ENCODE measurements around the gene FBXL4.

FBXL4 gene

DNA sequence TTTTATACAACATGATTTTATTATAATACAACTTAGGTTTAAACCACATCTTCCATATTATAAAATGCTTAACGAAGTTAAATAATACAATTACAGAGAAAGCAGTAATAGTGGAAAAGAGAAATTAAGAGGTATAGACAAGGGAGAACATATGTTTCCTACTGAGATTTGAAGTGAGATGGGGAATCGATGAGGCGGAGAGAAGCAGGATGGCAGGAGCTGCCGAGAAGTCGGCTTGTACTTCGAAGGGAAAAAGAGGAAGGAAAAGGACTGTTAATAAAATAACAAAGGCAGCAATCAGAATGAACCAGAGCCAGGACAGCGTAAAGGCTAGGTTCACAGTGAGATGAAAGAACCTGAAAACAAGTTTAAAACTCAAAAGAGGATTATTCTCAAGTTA is 15.4 kb downstream of the FBXL4 start:
- Histone ChIP-seq H4K8ac (ENCODE audit: low read depth, low read length) (no peak overlapping the region), H3K79me1 (ENCODE audit: low read depth, low read length) (no peaks in the 10 kb centered on the region), H3K36me3 (replicated peaks in 1 of 2; ENCODE audit: control insufficient read depth in 2 of 2, insufficient read depth in 2 of 2, low read length in 2 of 2) (peaks cover 0 to 8% of the 10 kb centered on the region in 2 donors), H3K27me3 (ENCODE audit: control insufficient read depth in 3 of 3, insufficient read depth in 3 of 3, low read depth in 1 of 3, low read length in 3 of 3) (no peaks in the 10 kb centered on the region), H3K4ac (ENCODE audit: low read length) (no peak overlapping the region), H3K4me1 (ENCODE audit: control insufficient read depth in 2 of 2, insufficient read depth in 1 of 2, low read depth in 1 of 2, low read length in 2 of 2) (peaks cover 0 to 1% of the 10 kb centered on the region in 2 donors), H2AK5ac (ENCODE audit: low read depth, low read length) (no peak overlapping the region), H2BK120ac (ENCODE audit: low read depth, low read length) (no peak overlapping the region), H3K4me3 (ENCODE audit: low read length in 2 of 2) (no peak overlapping the region), H3K9ac (ENCODE audit: low read depth, low read length, poor library complexity) (no peak overlapping the region), H3K9me3 (replicated peaks in 1 of 2; ENCODE audit: control insufficient read depth in 2 of 2, insufficient read depth in 1 of 2, low read depth in 1 of 2, low read length in 2 of 2) (peaks cover 4 to 7% of the 10 kb centered on the region in 2 donors), H4K91ac (ENCODE audit: low read depth, low read length, poor library complexity) (no peak overlapping the region), H3K27ac (replicated peaks; ENCODE audit: low read length) (no peak overlapping the region), H2BK12ac (ENCODE audit: low read length) (no peak overlapping the region), H3K14ac (ENCODE audit: low read length) (no peak overlapping the region), H3K18ac (ENCODE audit: low read length) (no peak overlapping the region), H2BK5ac (ENCODE audit: low read length) (no peak overlapping the region), H2AFZ (ENCODE audit: low read length) (no peak overlapping the region), H3K4me2 (ENCODE audit: insufficient read depth, low read length, poor library complexity, severe bottlenecking) (no peak overlapping the region), H2BK15ac (ENCODE audit: low read length) (no peak overlapping the region), H3K23ac (ENCODE audit: low read depth, low read length, poor library complexity) (no peak overlapping the region)
- 100% methylated on average over 2 of the region's 7 CpGs; no CpG with 5 or more reads in 1 of the 2 donors for WGBS, 2 donors (ENCODE audit: extremely low coverage in 2 of 2, insufficient read length in 2 of 2, insufficient replicate concordance in 1 of 2)
- no peak for DNase-seq (ENCODE audit: low spot score)

GRCh38 chr6:98931696-98932095 is 16.1 kb downstream of the FBXL4 start:
- H3K4ac ChIP-seq (ENCODE audit: low read length): no peak overlapping the region
- no peak overlapping the region for H3K27ac ChIP-seq (replicated peaks; ENCODE audit: low read length)
- H3K23ac ChIP-seq (ENCODE audit: low read depth, low read length, poor library complexity): no peak overlapping the region
- no peak for DNase-seq (ENCODE audit: low spot score)
- H2BK5ac ChIP-seq (ENCODE audit: low read length): no peak overlapping the region
- H3K36me3 ChIP-seq (replicated peaks in 1 of 2; ENCODE audit: control insufficient read depth in 2 of 2, insufficient read depth in 2 of 2, low read length in 2 of 2): peaks cover 0 to 13% of the 10 kb centered on the region in 2 donors
- no peak overlapping the region for H2BK15ac ChIP-seq (ENCODE audit: low read length)
- H3K4me2 ChIP-seq (ENCODE audit: insufficient read depth, low read length, poor library complexity, severe bottlenecking): no peak overlapping the region
- no peaks in the 10 kb centered on the region for H3K79me1 ChIP-seq (ENCODE audit: low read depth, low read length)
- peaks cover 0 to 1% of the 10 kb centered on the region in 2 donors for H3K4me1 ChIP-seq (ENCODE audit: control insufficient read depth in 2 of 2, insufficient read depth in 1 of 2, low read depth in 1 of 2, low read length in 2 of 2)
- H2AFZ ChIP-seq (ENCODE audit: low read length): no peak overlapping the region
- H3K27me3 ChIP-seq (ENCODE audit: control insufficient read depth in 3 of 3, insufficient read depth in 3 of 3, low read depth in 1 of 3, low read length in 3 of 3): no peaks in the 10 kb centered on the region
- no CpG with 5 or more reads among the region's 3 CpGs for WGBS, 2 donors (ENCODE audit: extremely low coverage in 2 of 2, insufficient read length in 2 of 2, insufficient replicate concordance in 1 of 2)
- H3K9ac ChIP-seq (ENCODE audit: low read depth, low read length, poor library complexity): no peak overlapping the region
- H2AK5ac ChIP-seq (ENCODE audit: low read depth, low read length): no peak overlapping the region
- no peak overlapping the region for H3K14ac ChIP-seq (ENCODE audit: low read length)
- no peak overlapping the region for H2BK12ac ChIP-seq (ENCODE audit: low read length)
- H2BK120ac ChIP-seq (ENCODE audit: low read depth, low read length): no peak overlapping the region
- no peak overlapping the region for H3K4me3 ChIP-seq (ENCODE audit: low read length in 2 of 2)
- no peak overlapping the region for H4K91ac ChIP-seq (ENCODE audit: low read depth, low read length, poor library complexity)
- H4K8ac ChIP-seq (ENCODE audit: low read depth, low read length): no peak overlapping the region
- no peak overlapping the region for H3K18ac ChIP-seq (ENCODE audit: low read length)
- peaks cover 4 to 7% of the 10 kb centered on the region in 2 donors for H3K9me3 ChIP-seq (replicated peaks in 1 of 2; ENCODE audit: control insufficient read depth in 2 of 2, insufficient read depth in 1 of 2, low read depth in 1 of 2, low read length in 2 of 2)

DNA sequence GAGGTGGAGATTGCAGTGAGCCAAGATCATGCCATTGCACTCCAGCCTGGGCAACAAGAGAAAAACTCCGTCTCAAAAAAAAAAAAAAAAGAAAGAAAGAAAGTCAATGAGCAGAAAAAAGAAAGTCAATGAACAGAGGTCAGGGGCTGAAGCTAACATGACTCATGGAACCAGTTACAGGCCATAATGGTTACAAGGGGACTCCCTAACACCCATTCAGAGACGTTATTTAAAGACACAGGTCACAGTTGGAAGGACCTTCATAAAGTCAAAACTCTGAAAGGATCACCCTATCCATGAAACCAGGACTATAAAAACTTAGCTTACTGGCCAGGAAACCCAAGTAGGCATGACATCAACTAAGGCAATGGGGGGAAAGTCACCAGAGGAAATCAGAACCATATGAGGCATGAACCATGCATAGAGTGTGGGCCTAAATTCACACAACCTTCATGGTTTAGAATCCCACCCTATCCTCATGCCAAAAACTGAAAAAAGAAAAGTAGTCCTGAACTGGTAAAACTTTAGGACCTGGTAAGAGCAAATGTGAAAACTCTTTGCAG is 18.2 kb downstream of the FBXL4 start:
- H2BK15ac ChIP-seq (ENCODE audit: low read length): no peak overlapping the region
- no peak overlapping the region for H3K4me2 ChIP-seq (ENCODE audit: insufficient read depth, low read length, poor library complexity, severe bottlenecking)
- H3K14ac ChIP-seq (ENCODE audit: low read length): no peak overlapping the region
- H2BK12ac ChIP-seq (ENCODE audit: low read length): no peak overlapping the region
- DNase-seq (ENCODE audit: low spot score): no peak
- no peak overlapping the region for H2BK5ac ChIP-seq (ENCODE audit: low read length)
- no peak overlapping the region for H2AFZ ChIP-seq (ENCODE audit: low read length)
- peaks cover 3 to 34% of the 10 kb centered on the region in 2 donors for H3K36me3 ChIP-seq (replicated peaks in 1 of 2; ENCODE audit: control insufficient read depth in 2 of 2, insufficient read depth in 2 of 2, low read length in 2 of 2)
- H3K9me3 ChIP-seq (replicated peaks in 1 of 2; ENCODE audit: control insufficient read depth in 2 of 2, insufficient read depth in 1 of 2, low read depth in 1 of 2, low read length in 2 of 2): peaks cover 2 to 5% of the 10 kb centered on the region in 2 donors
- H4K91ac ChIP-seq (ENCODE audit: low read depth, low read length, poor library complexity): no peak overlapping the region
- H3K9ac ChIP-seq (ENCODE audit: low read depth, low read length, poor library complexity): no peak overlapping the region
- H3K4me3 ChIP-seq (ENCODE audit: low read length in 2 of 2): no peak overlapping the region
- no peak overlapping the region for H2BK120ac ChIP-seq (ENCODE audit: low read depth, low read length)
- H3K4ac ChIP-seq (ENCODE audit: low read length): no peak overlapping the region
- WGBS, 2 donors (ENCODE audit: extremely low coverage in 2 of 2, insufficient read length in 2 of 2, insufficient replicate concordance in 1 of 2): no CpG with 5 or more reads among the region's 2 CpGs
- H3K23ac ChIP-seq (ENCODE audit: low read depth, low read length, poor library complexity): no peak overlapping the region
- H3K4me1 ChIP-seq (ENCODE audit: control insufficient read depth in 2 of 2, insufficient read depth in 1 of 2, low read depth in 1 of 2, low read length in 2 of 2): peaks cover 0 to 1% of the 10 kb centered on the region in 2 donors
- H3K18ac ChIP-seq (ENCODE audit: low read length): no peak overlapping the region
- H3K79me1 ChIP-seq (ENCODE audit: low read depth, low read length): no peaks in the 10 kb centered on the region
- H4K8ac ChIP-seq (ENCODE audit: low read depth, low read length): no peak overlapping the region
- H3K27ac ChIP-seq (replicated peaks; ENCODE audit: low read length): no peak overlapping the region
- H2AK5ac ChIP-seq (ENCODE audit: low read depth, low read length): no peak overlapping the region
- H3K27me3 ChIP-seq (ENCODE audit: control insufficient read depth in 3 of 3, insufficient read depth in 3 of 3, low read depth in 1 of 3, low read length in 3 of 3): no peaks in the 10 kb centered on the region

DNA sequence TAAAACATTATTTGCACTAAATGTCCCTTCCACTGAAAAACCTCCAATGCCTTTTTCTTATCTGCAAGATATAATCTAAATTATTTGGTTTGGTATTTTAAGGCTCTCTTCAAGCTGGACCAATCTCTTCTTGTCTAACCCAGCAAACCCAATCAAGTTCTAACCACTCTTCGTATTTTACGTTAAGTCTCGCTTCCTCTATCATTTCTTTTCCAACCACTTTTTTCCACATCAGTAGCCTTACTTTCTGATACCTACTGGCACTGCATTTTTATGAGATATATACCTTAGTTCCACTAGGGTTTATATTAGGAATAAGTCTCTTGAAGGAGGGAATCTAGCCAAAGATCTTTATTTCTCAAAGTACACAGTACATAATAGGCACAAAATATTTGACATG is 19.1 kb downstream of the FBXL4 start:
- Histone ChIP-seq H2AFZ (ENCODE audit: low read length) (no peak overlapping the region), H2BK5ac (ENCODE audit: low read length) (no peak overlapping the region), H3K14ac (ENCODE audit: low read length) (no peak overlapping the region), H2BK120ac (ENCODE audit: low read depth, low read length) (no peak overlapping the region), H4K8ac (ENCODE audit: low read depth, low read length) (no peak overlapping the region), H3K4me3 (ENCODE audit: low read length in 2 of 2) (no peak overlapping the region), H3K27ac (replicated peaks; ENCODE audit: low read length) (no peak overlapping the region), H3K9ac (ENCODE audit: low read depth, low read length, poor library complexity) (no peak overlapping the region), H3K4me2 (ENCODE audit: insufficient read depth, low read length, poor library complexity, severe bottlenecking) (no peak overlapping the region), H3K9me3 (replicated peaks in 1 of 2; ENCODE audit: control insufficient read depth in 2 of 2, insufficient read depth in 1 of 2, low read depth in 1 of 2, low read length in 2 of 2) (peaks cover 0 to 2% of the 10 kb centered on the region in 2 donors), H3K27me3 (ENCODE audit: control insufficient read depth in 3 of 3, insufficient read depth in 3 of 3, low read depth in 1 of 3, low read length in 3 of 3) (no peaks in the 10 kb centered on the region), H3K79me1 (ENCODE audit: low read depth, low read length) (no peaks in the 10 kb centered on the region), H3K36me3 (replicated peaks in 1 of 2; ENCODE audit: control insufficient read depth in 2 of 2, insufficient read depth in 2 of 2, low read length in 2 of 2) (peaks cover 3 to 35% of the 10 kb centered on the region in 2 donors), H3K4me1 (ENCODE audit: control insufficient read depth in 2 of 2, insufficient read depth in 1 of 2, low read depth in 1 of 2, low read length in 2 of 2) (peaks cover 0 to 1% of the 10 kb centered on the region in 2 donors), H2BK12ac (ENCODE audit: low read length) (no peak overlapping the region), H2AK5ac (ENCODE audit: low read depth, low read length) (no peak overlapping the region), H2BK15ac (ENCODE audit: low read length) (no peak overlapping the region), H3K4ac (ENCODE audit: low read length) (no peak overlapping the region), H3K23ac (ENCODE audit: low read depth, low read length, poor library complexity) (no peak overlapping the region), H3K18ac (ENCODE audit: low read length) (no peak overlapping the region), H4K91ac (ENCODE audit: low read depth, low read length, poor library complexity) (no peak overlapping the region)
- 100% methylated on average over 3 of the region's 3 CpGs; no CpG with 5 or more reads in 1 of the 2 donors for WGBS, 2 donors (ENCODE audit: extremely low coverage in 2 of 2, insufficient read length in 2 of 2, insufficient replicate concordance in 1 of 2)
- no peak for DNase-seq (ENCODE audit: low spot score)
